Hepatic stellate cell (primary cell): ENCODE data around the gene P2RY12.

Experiments used
- DNase-seq: peaks from one replicate; pipeline ENCODE4 v3.0.0; 2011; ENCODE audit warnings: low spot score

Gene P2RY12

DNA sequence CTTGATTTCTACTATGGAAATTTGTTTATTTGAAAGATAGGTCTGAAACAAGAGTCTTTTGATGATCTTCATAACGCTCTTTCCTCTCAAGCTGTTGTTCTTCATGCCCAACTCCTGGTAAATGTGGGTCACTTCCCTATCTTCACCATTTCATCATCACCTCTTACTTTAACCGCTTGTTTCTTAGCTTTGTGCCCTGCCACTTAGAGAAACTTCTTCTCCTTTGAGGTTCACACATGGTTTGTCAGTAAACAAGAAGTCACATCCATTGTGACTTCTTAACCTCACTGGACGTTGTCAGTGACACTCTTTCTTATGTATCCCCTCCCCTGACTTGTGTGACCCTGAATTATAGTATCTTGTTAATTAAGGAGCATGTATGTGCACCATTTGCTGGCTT lies 38.3 kb downstream of the P2RY12 start:
- no peak for DNase-seq

DNA sequence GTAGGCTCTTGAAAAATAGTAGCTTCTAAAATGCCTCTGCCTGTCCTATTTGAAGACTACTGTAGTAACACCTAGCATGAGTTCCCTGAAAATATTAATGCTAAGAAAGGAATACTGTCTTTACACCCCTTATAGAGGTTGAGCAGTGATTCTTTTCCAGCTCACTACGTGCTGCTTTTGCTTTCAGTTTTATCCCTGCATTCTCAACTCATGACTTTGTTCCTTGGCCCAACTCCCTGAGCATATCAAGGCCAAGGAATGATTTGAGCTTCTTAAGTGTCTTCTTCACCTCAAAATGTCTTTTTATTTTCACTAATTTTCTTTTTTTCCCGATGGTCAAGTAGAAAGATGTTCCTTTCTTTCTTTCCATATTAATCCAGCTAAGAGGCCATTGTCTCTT lies 38.7 kb downstream of the P2RY12 start:
- DNase-seq = peak; percentile 15

DNA sequence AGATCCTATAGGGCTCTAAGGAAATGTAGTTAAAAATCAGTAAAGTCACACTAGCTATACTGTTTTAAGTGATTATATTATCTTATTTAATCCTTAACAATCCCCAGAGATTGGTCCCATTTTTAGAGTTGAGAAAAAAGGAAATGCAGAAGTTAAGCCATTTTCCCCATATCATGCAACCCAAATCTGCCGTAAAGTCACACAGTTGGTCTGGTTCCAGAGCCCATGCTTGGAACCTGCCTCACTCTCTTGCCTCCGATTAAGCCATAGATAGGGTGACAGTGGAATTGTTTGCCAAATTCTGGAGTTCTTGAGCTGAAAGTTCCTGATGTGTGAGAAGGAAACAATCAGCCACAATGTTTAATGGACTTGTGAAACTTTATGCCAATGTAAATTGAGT lies 52.9 kb downstream of the P2RY12 start:
- DNase-seq = no peak

DNA sequence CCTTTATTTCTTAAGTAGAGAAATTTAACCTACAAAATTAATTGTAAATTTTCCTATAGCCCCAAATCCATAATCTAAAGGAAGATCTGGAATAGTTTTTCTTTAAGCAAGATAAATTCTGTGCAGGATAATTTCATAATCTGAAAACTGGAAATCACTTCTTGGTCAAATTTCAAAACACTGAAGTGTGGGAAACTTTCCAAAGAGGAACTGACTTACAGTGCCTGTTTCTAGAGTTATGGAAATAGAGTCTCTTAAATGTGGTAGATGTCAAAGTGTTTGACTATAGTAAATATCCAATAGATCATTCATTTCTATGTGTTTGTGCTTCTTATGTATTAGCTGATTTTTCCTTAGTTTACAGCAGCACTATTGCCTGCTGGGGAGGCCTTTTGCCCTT lies 53.7 kb downstream of the P2RY12 start:
- DNase-seq = no peak

DNA sequence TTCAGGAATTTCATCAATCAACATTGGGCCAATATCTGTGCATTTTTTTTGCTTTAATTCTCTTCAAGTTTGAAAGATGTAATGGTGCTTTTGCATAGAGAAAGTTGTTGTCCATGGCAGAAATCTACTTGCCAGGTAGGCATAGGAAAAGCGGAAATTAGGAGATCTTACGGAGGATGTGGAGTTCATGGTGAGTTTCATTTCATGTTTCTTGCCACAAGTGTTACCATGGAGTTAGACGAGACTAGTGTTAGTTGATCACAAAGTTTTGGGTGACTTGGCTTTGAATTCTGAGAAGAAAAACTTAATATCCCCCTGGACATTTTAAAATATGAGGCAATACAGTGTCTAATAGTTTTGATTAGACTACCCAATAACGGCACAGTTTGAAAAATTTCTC lies 54.2 kb downstream of the P2RY12 start:
- no peak for DNase-seq

DNA sequence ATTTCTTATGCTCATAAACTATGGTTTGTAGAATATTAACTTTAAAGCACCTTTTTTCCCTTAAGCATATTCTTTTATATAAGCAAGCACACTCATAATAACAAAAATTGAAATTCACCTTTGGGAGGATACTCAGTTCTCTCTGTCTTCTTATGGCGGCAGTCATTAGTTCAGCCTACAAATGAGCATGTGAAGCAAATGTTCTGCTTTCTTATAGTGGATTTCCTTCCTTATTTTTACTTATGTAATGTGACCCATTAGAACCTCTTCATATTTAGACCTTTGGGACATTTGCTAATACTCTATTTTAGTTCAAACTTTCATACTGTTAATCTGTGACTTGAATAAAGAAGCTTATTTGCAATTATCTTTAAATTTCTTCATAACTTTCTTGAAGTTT lies 55.2 kb downstream of the P2RY12 start, which contains the start of gene P2RY13:
Gene P2RY13, minus strand, starts transcription at position 187 of the 400 bp plus-strand sequence. Its CDS starts 21 bp downstream, at position 166.
- no peak for DNase-seq

DNA sequence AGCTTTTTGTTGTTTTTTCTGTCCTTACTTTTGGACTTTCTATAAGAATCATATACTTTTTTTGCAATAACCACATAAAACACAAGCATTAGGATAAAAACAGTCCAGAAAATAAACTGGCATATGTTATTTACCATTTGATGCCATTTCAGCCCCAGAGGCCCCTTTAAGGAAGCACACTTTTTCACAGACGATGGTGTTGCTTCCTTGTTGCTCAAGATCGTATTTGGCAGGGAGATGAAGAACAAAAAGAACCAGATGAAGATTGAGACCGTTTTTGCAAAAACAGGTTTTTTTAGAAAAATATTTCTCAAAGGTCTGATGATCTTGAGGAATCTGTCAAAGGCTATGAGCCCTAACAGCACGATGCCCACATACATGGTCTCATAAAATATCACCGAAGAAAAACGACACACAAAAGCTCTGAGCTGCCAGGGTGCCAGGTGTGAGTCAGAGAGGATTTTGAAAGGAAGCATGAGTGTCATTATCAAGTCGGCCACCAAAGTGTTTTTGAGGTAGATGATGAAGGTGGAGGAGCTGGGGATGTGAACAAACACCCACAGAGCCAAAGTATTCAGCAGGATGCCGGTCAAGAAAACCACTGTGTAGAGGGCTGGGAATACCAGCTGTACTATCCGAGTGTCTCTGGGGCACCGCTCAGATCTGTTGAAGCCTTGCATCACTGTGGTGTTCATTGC lies 56.1 kb downstream of the P2RY12 start:
- DNase-seq = no peak

DNA sequence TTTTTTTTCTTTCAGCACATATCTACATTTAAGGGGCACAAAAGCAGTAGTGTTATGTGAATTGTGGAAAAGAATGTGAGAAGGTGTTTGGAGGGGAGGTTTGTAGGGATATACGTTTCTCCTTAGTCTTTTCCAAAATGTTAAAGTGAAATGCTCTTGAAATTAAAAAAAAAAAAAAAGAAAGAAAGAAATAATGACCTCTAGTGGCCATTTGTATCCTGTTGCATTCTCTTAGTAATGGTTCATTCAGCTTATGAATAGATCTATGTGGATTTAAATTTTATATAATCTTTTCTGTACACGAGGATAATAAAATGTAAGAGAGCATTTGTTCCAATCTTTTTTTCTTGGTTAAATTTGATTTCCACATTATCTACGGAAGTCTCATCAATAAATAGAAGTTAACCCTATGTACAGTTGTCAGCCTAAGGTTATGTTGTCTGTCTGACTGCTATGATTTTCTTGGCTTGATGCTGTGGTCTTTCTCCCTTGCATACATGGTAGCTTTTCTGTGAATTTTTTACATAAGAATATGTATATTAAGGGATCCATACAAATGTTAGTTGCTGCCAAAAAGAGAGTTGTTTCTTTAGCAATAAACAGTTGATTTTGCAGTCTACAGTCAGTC lies 56.9 kb downstream of the P2RY12 start:
- no peak for DNase-seq

DNA sequence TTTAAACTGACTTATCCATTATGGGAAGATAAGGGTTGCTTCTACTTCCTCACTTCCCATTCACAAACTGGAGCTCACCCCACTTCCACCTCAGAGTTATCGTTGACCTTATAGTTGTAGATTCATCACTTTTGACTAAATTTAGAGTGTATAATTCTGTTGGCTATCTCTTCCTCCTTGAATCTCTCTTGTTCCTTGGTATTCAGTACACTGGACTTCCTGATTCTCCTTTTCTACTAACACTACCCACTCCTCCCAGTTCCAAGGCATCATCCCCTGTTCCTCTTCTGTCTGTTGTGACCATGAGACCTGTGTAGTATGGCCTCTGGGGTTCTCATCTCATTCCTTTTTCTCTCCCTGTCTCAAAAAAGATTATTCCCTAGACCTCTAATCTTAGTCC lies 62.0 kb downstream of the P2RY12 start:
- DNase-seq = no peak

DNA sequence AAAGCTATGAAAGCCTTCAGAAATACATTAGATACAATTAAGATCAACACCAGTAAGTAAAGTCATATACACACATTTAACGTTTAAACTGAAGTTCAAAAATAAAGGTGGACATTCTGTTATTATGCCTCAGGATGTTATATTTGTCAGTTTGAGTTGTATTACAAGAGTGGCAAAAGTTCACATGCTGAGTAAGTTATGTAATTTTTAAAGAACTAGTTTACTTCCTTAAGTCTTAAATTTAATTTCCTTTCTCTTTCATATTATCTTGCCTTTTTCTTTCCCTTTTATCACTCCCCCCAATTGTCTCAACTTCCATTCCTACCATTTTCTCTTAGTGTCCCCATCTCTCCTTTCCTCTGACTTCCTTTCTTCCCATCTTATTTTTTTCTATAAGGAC lies 63.0 kb downstream of the P2RY12 start:
- DNase-seq = no peak

DNA sequence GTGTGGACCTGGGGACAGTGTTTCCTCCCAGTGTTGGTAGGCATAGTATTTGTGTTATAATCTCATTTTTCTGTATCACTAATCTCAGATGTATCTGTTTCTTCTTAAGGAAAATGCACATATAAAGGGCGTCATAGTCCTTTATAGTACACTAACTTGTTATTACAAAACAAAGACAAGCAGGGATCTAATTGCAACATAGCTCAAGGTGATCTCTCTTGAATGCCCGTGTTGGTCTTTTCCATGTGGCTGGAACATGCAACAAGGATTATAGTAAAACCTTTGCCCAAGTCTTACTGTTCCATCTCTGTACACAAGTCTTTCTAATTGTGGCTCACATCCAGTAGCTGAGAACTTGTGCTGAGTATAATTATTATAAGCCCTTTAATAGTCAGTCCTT lies 64.4 kb downstream of the P2RY12 start:
- no peak for DNase-seq

DNA sequence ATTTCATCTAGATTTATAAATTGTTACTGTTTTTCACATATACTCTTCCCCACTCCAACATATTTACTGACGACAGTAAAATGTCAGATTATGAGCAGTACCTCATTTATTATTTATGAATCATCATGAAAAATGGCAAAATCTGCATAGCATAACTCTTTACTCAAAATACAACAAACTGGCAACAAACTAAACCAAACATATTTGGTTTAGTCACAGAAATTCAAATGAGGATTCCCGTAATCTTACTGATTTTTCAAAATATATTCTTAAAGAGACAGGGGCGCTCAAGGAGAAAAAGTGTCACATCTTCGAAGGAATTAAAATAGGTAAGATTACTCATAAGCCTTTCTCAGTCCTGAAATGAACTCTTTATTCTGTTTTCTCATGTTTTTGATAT lies 64.9 kb downstream of the P2RY12 start:
- no peak for DNase-seq

DNA sequence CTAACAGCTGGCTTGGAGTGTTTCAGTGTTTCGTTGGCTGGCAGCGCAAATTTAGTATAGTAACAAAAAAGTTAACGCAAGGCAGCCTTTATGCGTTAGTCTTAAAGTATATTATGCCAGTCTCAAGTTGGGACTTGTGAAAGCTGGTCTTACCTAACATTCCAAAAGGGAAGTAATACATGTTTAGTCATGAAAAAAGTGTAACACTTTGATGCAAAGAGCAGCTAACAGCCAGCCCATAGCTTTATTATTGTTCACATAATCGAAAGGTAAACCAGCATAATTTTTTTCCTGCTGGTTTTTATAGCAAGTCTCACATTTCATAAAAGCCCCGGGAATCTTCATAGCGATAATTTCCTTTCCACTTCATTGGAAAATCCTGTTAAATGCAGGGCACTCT lies 65.6 kb downstream of the P2RY12 start:
- DNase-seq = no peak

DNA sequence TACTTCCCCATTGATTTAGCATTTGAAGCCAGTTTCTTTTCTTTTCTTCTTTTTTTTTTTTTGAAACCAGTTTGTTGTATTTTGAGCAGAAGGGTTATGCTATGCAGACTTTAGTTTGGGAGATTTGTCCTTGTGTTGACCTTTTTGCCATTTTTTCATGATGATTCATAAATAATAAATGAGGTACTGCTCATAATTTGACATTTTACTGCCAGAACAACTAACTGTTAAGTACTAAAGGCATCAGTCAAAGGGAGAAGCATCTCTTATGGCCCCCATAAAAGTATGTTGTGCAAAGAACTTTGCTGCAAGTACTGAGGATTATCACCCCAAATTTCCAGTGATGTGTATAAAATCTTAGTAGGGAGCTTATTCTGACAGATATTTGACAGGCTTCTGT lies 66.2 kb downstream of the P2RY12 start:
- DNase-seq = no peak

DNA sequence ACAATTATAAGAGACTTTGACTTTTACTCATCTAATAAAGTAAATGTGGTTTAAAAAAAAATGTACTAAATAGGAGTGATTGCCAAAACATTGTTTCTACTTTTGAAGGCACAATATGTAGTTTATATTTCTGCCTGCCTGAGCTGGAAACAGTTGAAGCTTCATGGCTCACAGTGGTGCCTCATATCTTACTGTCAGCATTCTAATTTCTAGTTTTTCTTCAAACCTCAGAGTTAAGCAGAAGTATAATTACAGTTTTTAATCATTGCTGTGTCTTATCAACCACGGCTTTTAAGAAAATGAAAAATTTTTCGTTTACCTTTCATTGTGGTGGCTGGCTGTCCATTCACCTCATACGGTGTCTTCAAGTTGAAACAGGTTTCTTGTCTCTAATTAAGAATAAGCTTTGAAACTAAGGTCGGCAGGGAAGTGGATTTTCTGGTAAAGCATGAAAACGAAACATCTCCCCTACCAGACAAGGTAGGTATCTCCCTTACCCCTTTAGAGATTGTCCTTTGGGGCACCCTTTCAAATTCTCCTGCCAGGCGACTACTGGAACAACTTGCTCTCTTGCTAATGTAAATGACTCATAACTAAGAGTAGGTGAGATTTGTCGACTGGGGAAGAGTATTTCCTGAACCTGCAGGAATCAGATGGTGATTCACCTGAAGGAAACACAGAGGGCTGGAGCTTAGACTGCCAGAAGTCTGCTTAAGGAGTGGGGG lies 68.1 kb downstream of the P2RY12 start, which contains the start of gene GPR87:
Gene GPR87, minus strand, starts transcription at position 554 of the 725 bp plus-strand sequence. CDS start 16,720 bp downstream, outside the sequence.
- no peak for DNase-seq

DNA sequence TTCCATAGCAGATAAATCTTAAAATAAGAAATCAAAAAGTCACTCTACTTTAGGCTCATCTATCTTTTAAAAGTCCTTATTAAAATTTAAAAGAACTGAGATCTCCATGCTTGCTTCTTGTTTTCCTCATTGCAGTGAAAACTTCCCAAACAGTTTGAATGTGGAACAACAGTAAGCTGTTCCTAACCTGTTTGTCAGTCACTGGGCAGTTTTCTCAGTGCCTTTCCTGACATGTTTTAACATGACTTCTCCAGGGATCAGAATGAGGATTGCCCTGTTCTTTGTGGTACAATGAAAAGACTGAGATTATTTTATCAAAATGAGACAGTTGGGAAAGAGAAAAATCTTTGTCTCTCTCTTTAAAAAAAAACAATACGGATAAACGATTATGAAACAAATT lies 68.7 kb downstream of the P2RY12 start:
- DNase-seq = no peak

DNA sequence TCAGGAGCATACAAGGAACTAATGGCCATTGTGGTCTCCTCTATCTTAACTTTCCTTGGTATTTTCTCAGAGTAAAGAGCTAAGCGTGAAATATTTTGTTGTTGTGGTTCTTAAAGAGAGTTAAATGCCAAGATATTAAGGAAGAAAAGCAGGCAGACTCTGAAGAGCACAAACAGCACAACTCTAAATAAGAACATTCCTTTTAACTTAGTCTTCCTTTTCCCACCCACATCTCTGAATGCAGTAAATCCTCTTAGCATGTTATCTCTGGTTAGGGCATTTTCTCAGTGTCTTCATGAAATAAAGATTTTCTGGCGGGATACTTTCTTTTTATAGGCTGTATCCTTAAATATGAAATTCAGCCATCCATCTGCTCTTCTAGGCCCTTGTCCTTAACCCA lies 69.4 kb downstream of the P2RY12 start:
- no peak for DNase-seq

DNA sequence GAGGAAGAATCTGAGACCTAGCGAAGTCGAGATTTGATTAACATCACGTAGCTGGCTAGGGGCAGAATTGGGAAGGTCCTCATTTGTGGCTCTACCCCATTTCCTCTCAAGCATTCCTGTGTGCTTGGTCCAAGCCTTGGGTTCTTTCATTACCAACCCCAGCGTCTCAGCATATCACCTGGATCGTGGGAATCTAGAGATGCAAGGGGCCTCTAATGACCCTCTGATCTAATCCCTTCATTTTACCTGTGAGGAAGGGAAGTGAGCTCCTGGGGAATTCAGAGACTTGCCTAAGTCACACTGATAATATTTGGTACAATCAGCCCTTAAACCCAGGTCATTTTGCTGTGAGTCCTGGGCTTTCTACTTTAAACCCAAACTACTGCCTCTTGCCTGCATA lies 70.0 kb downstream of the P2RY12 start:
- no peak for DNase-seq

DNA sequence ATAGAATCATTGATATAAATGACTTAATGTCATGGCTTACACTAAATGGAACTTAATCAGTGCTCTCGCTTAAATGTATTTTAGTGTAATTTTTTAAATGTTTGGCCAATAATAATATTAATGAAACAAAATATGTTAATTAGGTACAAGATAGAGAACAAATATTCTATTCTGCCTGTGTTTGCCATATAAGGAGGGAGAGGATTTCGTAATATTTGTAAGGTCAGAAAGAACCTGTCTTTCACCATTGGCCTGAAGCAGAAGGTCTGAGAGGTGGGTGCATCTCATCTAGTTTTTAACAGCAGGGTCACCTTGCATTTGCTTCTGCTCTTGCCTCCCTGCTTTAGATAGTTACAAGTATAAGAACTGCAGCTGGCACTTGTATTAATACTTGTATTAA lies 70.4 kb downstream of the P2RY12 start:
- DNase-seq = no peak

DNA sequence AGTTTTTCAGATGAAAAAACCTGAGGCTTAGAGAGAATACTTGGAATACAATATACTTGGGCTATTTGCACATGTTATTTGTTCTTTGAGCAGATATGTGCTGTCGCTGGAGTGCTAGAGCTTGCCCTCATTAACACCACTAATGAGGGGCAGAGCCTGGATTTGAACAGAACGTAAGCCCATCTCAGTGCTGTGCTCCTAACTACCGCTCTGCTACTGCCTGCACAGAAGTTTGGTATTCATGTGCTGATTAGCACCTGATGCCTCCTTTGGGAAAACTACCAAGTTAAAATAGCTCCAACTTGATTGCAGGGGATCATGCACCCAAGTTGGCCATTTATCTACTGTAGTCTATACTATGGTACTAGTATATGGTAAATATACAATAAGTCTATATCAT lies 71.6 kb downstream of the P2RY12 start:
- DNase-seq = no peak

DNA sequence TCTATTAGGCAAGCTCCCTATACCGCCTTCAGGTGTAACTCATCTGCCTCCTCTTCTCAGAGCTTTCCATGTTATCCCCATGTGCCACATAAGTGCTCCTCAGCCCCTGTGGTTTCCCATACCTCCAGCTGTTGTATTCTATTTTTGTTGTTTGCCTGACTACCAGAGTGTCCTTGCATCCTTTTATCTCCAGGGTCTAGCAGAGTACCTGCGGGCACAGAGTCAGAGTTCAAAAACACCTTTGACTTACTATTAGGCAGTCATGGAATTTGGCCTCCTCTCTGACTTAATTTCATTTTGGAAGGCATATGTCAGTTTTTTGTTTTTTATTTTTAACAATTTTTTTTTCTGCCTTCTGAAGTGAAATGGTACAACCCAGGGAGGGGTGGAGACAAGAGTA lies 75.0 kb downstream of the P2RY12 start:
- DNase-seq = no peak

DNA sequence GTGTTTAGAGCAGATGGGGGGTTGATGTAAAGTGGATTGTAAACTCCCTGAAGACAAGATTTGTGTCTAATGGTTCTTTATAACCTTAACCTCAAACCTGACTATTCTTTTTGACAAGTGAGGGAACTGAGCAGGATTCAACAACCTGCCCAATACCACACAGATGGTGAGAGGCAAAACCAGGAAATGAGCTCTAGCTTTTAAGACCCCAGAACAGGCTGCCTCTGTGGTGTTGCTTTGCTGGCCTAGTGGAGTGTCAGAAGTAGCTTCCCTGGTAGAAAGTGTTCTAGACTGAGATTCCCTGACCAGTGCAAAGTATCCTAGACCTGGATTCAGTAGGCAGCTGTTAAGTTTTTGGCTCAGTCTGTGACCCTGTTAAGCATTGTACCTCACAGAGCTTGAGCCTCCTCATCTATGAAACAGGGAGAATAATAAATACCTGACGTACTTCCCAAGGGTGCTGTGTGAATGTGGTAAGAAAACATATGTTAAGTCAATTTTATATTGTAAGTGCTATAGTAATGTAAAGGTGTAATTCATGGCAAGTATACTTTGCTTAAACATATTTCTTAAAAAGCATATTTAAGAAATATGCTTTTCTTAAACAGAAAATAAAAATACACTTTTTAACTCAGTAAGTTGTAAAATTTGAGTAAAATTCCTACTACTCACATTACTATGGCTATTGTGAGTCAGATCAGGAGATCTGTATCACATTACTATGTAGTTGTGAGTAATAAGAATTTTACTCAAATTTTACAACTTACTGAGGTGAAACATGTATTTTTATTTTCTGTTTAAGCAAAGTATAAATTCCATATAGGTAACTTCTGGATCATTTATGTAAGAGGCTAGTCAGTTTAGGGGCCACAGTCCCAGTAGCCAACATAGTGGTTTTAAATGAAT lies 76.7 kb downstream of the P2RY12 start:
- no peak for DNase-seq
